GM18498 (cell line): ENCODE results near the gene ANKLE1.
A peak's percentile ranks its signal among the peaks of the same experiment; 100 is the strongest.
"Not testable (repeated sequence)": the region's sequence is repeated elsewhere in the genome, so short reads cannot be mapped to it uniquely, and the experiment has no call there.

Experiments used
- ATAC-seq: cut with Tn5 transposase; IDR thresholded peaks from one replicate; pipeline ENCODE4 v1.9.1; 2021; ENCODE audit warnings: mild to moderate bottlenecking, moderate library complexity; ENCODE audit not compliant: unreplicated experiment

The ANKLE1 gene

DNA sequence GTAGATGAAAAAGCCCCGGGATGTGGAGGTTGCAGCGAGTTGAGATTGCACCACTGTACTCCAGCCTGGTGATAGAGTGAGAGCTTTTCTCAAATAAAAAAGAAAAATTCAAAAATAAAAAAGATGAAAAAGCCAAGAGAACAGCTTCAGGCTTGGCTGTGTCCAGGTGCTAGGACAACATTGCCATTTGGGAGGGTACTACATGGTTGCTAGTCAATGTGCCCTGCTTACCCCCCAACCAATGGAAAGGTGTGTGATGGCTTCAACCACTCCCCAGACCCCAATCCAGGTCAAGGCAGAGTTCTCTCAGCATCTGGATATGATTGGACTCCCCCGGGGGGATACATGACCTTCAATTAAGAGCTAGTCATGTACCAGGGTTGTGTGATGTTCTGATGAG lies 2.3 kb upstream of the ANKLE1 start:
- no peak for ATAC-seq

DNA sequence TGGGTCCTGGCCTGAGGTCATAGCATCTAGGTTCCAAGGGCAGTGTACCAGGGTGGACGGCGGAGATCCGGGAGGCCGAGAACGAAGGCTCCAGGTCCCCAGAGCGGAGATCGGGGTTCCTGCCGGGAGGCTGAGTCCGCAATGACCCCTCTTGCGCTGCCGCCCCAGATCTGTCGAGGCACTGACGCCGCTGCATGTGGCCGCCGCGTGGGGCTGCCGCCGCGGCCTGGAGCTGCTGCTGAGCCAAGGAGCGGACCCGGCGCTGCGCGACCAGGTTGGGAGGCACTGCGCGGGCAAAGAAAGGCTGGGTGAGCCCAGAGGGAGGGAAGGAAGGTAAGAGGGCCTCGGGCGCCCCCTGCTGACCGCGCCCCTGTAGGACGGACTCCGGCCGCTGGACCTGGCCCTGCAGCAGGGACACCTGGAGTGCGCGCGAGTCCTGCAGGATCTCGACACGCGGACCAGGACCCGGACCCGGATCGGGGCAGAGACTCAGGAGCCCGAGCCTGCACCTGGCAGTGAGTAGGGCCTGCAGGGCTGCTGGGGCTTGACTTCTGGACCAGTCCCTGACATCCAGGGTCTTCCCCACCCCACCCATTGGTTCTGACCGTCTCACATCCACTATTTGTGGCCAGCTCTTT lies 906 bp downstream of the ANKLE1 start:
- ATAC-seq = peak; percentile 55

DNA sequence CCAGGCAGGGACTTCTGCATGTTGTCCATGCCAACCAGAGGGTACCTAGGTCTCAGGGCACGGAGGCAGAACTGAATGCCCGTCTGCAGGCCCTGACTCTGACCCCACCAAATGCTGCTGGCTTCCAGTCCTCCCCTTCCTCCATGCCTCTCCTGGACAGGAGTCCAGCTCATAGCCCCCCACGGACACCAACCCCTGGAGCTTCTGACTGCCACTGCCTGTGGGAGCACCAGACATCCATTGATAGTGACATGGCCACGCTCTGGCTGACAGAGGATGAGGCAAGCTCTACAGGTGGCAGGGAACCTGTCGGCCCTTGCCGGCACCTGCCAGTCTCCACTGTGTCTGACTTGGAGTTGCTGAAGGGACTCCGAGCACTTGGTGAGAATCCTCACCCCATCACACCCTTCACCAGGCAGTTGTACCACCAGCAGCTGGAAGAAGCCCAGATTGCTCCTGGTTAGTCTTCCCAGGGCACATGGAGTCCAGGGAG lies 1.8 kb downstream of the ANKLE1 start:
- no peak for ATAC-seq

DNA sequence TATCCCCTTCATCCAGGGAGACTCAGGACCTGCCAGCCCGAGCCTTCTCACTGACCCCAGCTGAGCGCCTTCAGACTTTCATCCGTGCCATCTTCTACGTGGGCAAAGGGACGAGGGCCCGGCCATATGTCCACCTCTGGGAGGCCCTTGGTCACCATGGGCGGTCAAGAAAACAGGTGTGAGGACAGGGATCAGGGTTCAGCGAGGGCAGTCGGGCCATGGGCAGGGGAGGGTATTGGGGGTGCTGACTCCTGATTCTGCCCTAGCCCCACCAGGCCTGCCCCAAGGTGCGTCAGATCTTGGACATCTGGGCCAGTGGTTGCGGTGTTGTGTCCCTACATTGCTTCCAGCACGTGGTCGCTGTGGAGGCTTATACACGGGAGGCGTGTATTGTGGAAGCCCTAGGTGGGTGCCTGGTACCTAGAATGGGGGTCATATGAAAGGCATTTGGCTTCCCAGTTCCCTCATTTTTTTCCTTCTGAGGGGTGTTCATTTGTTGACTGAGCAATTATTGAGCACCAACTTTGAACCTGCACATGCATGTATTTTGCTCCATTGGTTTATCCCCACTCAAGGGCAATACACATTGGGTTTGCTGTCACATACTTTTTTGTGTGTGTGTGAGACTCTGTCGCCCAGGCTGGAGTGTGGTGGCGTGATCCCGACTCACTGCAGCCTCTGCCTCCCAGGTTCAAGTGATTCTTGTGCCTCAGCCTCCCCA lies 3.9 kb downstream of the ANKLE1 start:
- ATAC-seq = no peak

DNA sequence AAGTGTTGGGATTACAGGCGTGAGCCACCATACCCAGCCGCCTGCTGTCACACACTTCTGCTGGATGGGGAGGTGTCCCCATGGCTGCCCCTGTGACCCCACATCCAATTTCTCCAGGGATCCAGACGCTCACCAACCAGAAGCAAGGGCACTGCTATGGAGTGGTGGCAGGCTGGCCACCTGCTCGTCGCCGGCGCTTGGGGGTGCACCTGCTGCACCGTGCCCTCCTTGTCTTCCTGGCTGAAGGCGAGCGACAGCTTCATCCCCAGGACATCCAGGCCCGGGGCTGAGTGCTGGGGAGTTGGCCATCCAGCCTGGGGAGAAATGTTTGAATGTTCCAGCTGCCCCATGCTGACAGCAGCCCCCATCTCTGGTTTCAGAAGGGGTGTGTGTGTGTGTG lies 4.6 kb downstream of the ANKLE1 start:
- no peak for ATAC-seq

DNA sequence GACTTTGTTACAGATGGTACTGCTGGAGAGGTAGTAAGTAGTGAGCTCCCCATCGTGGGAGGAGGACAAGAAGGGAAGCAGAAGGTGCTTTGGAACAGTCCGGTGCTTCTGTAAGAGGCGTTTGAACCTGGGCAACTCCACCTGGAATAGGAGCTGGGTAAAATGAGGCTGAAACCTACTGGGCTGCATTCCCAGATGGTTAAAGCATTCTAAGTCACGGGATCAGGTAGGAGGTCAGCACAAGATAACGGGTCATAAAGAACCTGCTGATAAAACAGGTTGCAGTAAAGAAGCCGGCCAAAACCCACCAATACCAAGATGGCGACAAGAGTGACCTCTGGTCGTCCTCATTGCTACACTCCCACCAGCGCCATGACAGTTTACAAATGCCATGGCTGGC lies 5.1 kb downstream of the ANKLE1 start:
- ATAC-seq = no peak

DNA sequence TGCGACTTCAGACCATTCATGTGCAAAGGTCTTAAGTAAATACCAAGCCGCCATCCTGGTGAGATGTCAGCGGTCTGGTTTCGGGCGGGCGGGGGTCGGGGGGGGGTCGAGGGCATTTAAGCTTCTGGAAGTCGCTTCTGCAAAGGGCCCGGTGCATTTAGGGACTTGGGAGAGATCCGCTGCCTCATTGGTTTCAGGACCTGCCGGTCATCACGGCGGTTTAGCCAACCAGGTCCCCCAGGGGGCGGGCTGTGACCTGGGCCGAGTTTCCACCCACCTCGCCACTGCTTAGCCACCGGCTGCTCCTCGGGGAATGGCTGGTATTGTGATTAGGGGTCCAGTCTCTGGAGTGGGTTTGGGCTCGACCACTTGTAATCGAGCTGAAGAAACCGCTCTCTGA lies 7.8 kb downstream of the ANKLE1 start:
- no peak for ATAC-seq

DNA sequence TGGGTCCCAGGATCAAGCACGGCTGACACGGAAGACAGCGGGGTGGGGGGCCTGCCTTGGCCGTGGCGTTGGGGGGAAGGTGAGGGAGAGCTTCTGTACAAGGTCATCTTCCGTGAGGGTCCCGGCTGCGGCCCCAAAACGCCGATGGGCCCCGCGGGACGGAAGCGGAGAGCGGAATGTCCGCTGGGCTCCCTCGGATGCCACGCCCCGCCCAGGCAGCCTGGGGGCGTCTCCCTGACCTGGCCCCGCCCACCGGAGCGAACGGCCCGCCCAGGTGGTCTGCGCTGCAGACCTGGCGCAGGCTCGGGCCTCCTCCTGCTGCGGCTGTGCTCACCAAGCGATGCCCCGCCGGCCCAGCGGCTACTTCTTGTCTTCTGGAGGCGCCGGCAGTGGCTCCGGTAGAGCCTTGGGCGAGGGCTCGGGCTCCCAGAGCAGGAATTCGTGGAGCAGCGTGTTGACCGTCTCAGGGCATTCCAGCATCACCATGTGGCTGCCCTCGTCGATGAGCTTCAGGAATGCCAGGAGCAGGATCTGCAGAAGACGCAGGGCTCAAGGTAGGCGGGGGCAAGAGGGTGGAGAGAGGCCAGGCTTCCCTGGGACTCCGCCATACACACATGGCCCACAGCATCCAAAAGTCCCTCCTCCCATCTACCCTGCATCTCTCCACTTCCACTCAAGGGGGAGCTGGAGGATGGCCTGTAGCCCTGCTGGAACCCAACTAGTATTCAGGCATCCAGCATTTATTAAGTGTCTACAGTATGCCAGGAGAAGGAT lies 10.8 kb downstream of the ANKLE1 start:
- peak; percentile 79 for ATAC-seq

DNA sequence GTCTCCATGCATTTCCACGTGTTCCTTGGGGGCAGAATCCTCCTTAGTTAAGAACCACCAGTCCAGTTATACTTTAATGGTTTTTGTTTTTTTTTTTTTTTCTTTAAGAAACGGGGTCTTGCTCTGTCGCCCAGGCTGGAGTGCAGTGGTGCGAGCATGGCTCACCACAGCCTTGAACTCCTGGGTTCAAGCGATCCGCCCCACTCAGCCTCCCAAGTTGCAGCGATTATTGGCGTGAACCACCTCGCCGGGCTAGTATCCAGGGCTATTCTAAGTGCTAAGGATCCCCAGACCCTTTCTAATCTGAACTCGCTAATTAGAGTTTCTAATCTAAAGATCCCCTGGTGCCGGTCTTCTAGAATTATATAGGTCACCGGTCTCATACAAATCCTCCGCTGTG lies 11.9 kb downstream of the ANKLE1 start:
- ATAC-seq = no peak

DNA sequence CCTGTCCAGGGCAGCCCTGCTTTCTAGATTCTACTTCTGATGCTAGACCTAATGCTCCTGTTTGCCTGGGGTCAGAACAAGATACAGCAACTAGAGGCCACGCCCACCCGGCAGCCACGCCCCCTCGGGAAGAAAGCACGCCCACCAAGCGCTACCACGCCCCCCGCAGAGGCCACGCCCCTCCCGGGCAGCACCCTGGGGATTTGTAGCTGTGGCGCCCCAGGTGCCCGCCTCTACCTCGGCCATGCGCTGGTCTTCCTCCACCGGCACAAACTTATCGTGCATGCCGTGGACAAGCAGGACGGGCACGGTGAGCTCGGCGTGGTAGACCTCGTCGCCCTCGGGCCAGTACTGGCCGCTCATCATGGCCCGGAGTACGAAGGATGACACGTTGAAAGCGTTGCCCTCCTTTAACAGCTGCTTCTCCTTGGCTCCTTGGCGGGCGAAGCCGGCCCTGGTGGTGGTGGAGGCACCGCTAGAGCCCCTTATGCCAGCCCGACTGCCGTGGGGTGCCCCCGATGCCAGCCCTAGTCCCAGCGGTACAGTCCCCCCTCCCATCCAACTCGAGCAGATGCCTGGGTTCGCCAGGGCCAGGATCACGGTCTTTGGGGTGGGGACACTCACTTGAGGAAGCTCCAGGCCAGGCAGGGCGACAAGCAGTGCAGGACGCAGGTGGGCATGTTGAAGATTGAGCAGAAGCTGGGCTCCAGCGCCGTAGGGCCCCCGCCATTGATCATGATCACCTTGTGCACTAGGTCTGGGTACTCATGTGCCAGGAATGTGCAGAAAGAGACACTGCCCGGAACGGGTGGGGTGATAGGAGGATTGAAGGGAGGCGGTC lies 12.6 kb downstream of the ANKLE1 start:
- no peak for ATAC-seq

DNA sequence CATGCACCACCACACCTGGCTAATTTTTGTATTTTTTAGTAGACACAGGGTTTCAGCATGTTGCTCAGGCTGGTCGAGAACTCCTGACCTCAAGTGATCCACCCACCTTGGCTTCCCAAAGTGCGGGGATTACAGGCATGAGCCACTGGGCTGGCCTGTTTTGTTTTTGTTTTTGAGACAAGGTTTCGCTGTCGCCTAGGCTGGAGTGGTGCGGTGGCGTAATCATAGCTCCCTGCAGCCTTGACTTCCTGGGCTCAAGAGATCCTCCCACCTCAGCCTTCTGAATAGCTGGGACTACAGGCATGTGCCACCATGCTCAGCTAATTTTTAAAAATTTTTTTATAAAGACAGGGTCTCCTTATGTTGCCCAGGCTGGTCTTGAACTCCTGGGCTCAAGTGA lies 13.8 kb downstream of the ANKLE1 start:
- not testable (repeated sequence) for ATAC-seq

DNA sequence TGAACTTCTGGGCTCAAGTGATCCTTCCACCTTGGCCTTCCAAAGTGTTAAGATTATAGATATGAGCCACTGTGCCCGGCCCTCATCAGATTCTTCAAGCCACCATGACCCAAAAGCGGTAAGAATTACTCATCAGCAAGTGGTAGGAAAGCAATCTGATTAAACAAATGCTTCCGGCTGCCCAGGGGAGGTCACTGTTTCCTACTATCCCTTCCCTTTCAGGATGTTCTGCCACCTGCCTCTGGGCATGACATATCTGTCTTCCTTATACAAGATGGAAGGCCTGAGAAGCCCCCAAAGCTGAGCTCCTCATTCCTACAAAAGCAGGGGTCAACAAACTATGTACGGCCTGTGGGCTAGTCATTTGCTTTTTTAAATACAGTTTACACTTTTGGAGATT lies 14.6 kb downstream of the ANKLE1 start:
- no peak for ATAC-seq

DNA sequence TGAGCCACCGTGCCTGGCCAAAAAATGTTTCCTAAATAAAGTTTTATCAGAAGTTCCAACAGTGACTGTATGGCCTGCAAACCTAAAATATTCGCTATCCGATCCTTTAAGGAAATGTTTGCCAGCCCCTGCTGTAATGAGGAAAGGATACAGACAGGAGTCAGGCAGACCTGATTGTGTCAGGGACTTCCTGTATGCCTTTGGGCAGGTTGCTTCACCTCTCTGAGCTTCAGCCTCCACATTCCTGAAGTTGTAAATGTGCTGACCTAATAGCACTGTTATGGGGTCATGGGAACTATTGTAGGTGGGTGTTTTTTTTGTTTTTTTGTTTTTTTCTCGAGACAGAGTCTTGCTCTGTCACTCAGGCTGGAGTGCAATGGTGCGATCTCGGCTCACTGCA lies 15.3 kb downstream of the ANKLE1 start:
- ATAC-seq = no peak

DNA sequence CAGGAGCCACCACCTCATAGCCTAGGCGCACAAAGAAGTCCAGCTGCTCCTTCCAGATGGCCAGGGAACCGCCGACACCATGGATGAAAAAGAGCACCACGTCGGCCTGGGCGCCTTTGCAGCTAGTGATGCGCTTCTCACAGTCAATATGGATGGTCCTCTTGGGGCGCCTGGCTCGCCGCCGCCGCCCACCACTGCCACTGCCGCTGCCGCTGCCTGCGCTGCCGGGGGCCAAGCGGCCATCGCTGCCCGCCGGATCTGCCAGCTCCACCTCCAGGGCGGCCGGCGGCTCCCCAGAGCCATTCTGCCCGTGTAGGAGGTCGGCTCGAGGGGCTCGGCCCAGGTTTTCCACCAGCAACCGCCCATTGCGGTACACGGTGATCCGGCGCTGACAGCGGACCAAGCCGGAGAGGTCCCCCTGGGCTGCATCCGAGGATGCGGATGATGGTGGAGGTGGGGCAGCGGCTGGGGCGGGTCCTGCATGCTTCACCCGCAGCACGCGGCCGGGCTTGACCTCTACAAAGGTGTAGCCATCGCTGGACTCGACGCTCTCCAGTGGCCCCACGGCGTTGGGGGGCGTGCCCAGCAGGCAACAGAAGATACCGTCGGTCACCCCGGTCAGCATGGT lies 19.4 kb downstream of the ANKLE1 start:
- ATAC-seq = no peak

DNA sequence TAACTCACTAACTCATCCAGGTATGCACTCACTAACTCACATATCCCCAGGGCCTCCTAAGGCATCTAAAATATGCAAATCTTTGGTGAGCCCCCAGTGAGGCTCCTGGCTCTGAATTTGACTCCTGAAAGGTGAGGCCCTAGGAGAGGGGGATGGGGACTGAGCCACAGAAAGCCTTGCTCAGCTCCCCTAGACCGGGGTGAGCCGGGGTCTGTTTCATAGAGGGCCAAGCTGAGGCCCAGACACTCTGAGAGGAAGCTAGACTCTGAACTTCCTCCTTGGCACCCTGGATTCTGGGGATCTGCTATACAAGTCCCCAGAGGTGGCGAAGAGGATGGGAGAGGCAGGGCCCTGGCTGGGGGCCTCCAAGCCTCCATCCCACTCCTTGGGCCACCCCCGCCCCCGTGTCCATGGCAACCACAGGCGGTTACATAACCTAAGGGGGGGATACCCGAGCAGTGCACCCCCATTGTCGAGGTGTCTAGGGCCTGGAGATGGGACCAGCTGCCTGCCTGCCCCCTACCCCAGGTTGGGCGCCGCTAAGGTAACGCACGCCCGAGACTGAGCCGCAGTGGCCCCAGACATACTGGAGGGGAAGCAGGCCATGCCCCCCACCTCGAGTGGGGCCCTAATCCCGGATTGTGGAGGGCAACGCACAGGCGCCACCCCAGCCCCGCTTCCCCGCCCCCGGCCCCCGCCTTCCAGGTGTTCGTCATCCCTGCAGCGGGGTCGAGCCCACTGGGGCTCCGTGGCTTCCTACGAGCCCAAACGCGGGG lies 20.9 kb downstream of the ANKLE1 start:
- ATAC-seq = no peak

DNA sequence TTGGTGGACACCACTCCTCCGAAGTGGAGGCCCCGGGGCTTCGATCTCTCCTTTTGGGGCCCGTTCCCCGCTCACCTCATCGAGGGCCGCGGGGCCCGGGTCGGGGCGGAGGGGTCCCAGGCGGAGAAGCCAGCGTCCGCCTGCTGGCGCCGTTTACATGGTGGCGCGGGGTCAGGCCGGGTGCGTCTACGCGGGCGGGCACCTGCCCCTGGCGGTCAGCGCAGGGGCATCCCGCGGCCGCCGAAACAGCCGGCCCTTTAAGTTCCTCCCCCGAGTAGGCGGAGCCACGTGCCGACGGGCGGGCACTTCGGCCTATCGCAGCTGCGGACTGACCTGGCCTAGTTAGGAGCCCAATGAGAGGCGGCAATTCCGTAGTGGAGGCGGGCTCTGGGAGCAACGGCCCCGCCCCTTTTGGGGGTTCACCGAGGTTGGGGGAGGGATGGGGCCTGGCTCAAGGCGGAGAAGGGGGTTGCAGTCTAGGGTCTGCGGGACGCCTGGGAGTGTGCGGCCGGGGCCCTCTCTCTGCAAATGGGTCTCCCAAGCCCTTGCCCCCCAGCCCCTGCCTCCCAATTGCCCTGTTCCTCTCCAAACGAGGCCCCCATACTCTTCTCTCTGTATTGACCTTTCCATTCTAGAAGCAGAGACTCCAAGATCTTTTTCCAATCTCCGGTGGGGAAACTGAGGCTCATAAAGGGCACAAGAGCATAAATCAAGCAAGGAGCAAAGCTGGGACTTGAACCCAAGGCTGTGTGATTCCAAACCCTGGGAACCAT lies 21.7 kb downstream of the ANKLE1 start, which contains the start of gene ABHD8:
ABHD8 (minus strand) TSS at position 259 of the 773 bp plus-strand sequence. CDS start 1,809 bp downstream, outside the sequence.
- peak; percentile 65 for ATAC-seq

DNA sequence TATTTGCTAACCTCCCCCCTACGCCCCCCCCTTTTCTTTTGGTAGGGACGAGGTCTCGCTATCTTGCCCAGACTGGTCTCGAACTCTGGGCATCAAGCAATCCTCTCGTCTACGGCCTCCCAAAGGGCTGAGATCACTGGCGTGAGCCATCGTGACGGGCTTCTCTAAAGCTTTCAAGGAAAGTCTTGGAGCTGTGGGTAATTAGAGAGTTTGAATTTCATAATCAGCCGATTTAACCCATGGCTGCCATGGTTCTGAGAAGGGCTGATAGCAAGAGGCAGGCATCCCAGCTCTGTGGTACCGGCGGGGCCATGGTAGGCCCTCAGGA lies 22.2 kb downstream of the ANKLE1 start:
- ATAC-seq = no peak

DNA sequence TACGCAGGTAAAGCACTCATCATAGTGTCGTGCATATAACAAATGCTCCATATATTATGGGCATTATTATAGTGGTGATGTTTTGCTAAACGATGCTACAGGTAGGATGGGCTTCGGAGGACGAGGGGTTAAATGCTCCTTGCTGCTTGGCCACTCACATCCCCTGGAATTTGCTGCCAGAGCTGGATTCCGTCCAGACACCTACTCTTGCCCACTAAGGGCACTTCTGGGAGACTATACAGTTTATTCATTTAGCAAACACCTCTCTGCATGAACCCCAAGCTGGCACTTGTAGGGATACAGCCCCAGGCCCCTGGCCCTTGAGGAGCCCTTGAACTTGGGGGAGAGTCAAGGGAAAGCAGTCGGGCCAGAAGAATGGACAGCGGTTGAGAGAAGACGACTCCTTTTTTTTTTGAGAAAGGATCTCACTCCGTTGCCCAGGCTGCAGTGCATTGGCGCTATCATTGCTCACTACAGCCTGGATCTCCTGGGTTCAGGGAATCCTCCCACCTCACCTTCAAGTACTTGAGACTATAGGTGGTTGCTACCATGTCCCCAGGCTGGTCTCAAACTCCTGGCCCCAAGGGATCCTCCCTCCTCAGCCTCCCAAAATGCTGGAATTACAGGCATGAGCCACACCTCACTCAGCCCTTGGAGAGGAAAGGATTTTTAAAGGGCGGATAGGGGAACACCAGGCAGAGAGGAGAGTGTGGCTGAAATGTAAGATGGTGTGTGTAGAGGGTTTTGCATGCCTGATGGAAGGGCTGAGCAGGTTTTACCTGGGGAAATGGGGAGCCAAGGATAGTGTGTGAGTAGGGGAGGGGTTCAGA lies 22.9 kb downstream of the ANKLE1 start:
- no peak for ATAC-seq
